Loucy (cell line): Measurements from ENCODE around the gene ZBTB7B.

Experiments
- H2AFZ ChIP-seq: fragments of 200-600 bp; sonication (generic); 2 replicates; pipeline ENCODE4 v1.6.0; 2016; ENCODE audit warnings: antibody characterized with exemption, mild to moderate bottlenecking, low read length, moderate library complexity
- H3F3A ChIP-seq: fragments of 200-600 bp; 2 replicates; pipeline ENCODE4 v1.6.0; 2016; ENCODE audit warnings: antibody characterized with exemption, low read depth, mild to moderate bottlenecking
- H3K27me3 ChIP-seq: fragments of 200-600 bp; sonication (generic); 2 replicates; pipeline ENCODE4 v1.6.1; 2014; ENCODE audit warnings: low read length, mild to moderate bottlenecking; ENCODE audit not compliant: insufficient read depth, poor library complexity, severe bottlenecking
- H3K36me3 ChIP-seq: fragments of 200-600 bp; sonication (generic); 2 replicates; pipeline ENCODE4 v1.6.1; 2016; ENCODE audit warnings: low read length; ENCODE audit not compliant: insufficient read depth
- H3K4me1 ChIP-seq: fragments of 200-600 bp; sonication (generic); 2 replicates; pipeline ENCODE4 v1.5.1; 2014; ENCODE audit warnings: low read length, mild to moderate bottlenecking; ENCODE audit not compliant: insufficient read depth, poor library complexity, severe bottlenecking
- H3K4me2 ChIP-seq: fragments of 200-600 bp; sonication (generic); 2 replicates; pipeline ENCODE4 v1.6.0; 2014; ENCODE audit warnings: antibody characterized with exemption, low read length, low read depth, mild to moderate bottlenecking; ENCODE audit not compliant: poor library complexity, severe bottlenecking
- H3K4me3 ChIP-seq: fragments of 200-600 bp; sonication (generic); 2 replicates; pipeline ENCODE4 v1.5.1; 2014; ENCODE audit warnings: low read length, mild to moderate bottlenecking, mixed read lengths; ENCODE audit not compliant: poor library complexity, severe bottlenecking
- H3K79me2 ChIP-seq: fragments of 200-600 bp; sonication (generic); 2 replicates; pipeline ENCODE4 v1.6.1; 2014; ENCODE audit warnings: low read length; ENCODE audit not compliant: insufficient read depth
- H3K9ac ChIP-seq: fragments of 200-600 bp; sonication (generic); 2 replicates; pipeline ENCODE4 v1.6.0; 2014; ENCODE audit warnings: mild to moderate bottlenecking, low read depth, low read length, moderate library complexity; ENCODE audit not compliant: poor library complexity, severe bottlenecking
- H3K9me2 ChIP-seq: fragments of 200-600 bp; sonication (generic); replicated peaks from 2 replicates; pipeline ENCODE4 v1.6.1; 2016; ENCODE audit warnings: low read depth, low read length, mixed read lengths
- H3K9me3 ChIP-seq: fragments of 200-600 bp; sonication (generic); 2 replicates; pipeline ENCODE4 v1.6.1; 2014; ENCODE audit warnings: mild to moderate bottlenecking, antibody characterized with exemption, low read length, low read depth; ENCODE audit not compliant: insufficient read depth
- H4K20me1 ChIP-seq: fragments of 200-600 bp; sonication (generic); 2 replicates; pipeline ENCODE4 v1.6.0; 2014; ENCODE audit warnings: antibody characterized with exemption, low read length, mild to moderate bottlenecking; ENCODE audit not compliant: insufficient read depth, poor library complexity, severe bottlenecking
- EZH2phosphoT487 ChIP-seq: fragments of 200-600 bp; IDR thresholded peaks from 2 replicates; pipeline ENCODE4 v1.6.1; 2018; ENCODE audit warnings: antibody characterized with exemption, mild to moderate bottlenecking, moderate library complexity, borderline replicate concordance
- TF ChIP-seq, protein P1 (sequence below): fragments of 200-600 bp; sonication (generic); conservative IDR thresholded peaks from 2 replicates; pipeline ENCODE4 v1.5.1; 2014; ENCODE audit warnings: mild to moderate bottlenecking, antibody characterized with exemption, low read length

The ZBTB7B gene

DNA sequence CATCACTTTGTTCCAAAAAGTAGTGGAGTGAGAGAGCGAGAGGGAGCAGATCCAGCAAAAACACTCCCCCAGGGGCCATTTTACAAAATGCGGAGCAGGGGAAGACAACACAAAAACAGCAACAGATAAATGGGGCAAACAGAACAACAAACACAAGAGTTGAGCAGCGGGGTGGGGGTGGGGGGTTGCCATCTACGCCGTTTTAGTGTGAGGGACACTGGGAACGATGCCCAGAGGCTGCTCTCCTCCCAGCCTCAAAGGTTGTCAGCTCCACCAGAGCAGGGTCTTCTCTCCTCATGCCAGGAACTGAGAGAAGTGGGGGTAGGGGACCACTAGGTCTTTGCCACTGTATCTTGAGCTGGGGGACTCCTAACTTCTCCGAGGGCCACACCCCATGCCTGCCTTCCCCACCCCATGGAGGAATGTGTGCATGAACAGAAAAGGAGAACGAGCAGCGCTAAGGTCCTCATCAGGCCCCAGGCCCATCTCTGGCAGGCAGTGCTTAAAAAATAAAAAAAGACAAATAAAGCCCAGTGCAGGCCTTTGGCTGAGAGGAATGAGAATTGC lies 45.4 kb upstream of the ZBTB7B start:
- TF ChIP-seq, protein P1, sequence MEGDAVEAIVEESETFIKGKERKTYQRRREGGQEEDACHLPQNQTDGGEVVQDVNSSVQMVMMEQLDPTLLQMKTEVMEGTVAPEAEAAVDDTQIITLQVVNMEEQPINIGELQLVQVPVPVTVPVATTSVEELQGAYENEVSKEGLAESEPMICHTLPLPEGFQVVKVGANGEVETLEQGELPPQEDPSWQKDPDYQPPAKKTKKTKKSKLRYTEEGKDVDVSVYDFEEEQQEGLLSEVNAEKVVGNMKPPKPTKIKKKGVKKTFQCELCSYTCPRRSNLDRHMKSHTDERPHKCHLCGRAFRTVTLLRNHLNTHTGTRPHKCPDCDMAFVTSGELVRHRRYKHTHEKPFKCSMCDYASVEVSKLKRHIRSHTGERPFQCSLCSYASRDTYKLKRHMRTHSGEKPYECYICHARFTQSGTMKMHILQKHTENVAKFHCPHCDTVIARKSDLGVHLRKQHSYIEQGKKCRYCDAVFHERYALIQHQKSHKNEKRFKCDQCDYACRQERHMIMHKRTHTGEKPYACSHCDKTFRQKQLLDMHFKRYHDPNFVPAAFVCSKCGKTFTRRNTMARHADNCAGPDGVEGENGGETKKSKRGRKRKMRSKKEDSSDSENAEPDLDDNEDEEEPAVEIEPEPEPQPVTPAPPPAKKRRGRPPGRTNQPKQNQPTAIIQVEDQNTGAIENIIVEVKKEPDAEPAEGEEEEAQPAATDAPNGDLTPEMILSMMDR = no peak
- TF ChIP-seq EZH2phosphoT487 = no peak
- H3K4me2 ChIP-seq = peak overlapping the region; percentile 86
- H3K9me2 ChIP-seq = no peaks in the 10 kb centered on the region
- no peaks in the 10 kb centered on the region; the same call in 1 of the 2 replicates for H3K36me3 ChIP-seq
- H3K9me3 ChIP-seq = no peaks in the 10 kb centered on the region
- H3K79me2 ChIP-seq = peaks cover 82% of the 10 kb centered on the region
- H2AFZ ChIP-seq = no peak overlapping the region
- no peak overlapping the region for H3K4me3 ChIP-seq
- peaks cover 61% of the 10 kb centered on the region for H3K4me1 ChIP-seq
- H4K20me1 ChIP-seq = peaks cover 24% of the 10 kb centered on the region
- peak overlapping the region; percentile 84 for H3K9ac ChIP-seq
- H3K27me3 ChIP-seq = no peaks in the 10 kb centered on the region
- peaks cover 10% of the 10 kb centered on the region; the same call in 1 of the 2 replicates for H3F3A ChIP-seq

DNA sequence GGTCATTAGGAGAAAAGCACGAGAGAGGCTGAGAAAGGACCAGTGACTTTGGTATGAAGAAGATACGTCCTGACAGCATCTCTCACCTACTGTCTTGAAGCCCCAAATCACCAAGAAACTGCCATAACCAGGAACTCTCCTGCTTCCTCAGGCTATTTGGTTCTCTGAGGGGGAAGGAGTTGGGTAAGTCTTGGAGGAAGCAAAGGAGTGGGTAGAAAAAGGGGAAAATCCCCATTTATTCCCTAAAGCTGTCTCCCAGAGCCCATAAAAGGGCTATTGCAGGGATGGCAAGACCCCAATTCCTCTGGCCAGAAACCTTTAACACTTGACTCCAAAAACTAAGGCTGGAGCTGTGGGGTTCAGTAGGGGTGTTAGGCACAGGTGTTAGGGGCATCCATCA lies 44.6 kb upstream of the ZBTB7B start:
- Histone ChIP-seq H2AFZ (no peak overlapping the region), H4K20me1 (peaks cover 24% of the 10 kb centered on the region), H3K4me2 (no peak overlapping the region), H3K79me2 (peaks cover 82% of the 10 kb centered on the region), H3K9me3 (no peaks in the 10 kb centered on the region), H3K4me1 (peaks cover 60% of the 10 kb centered on the region), H3K9me2 (no peaks in the 10 kb centered on the region), H3K36me3 (peaks cover 1% of the 10 kb centered on the region; the same call in 1 of the 2 replicates), H3F3A (peaks cover 7% of the 10 kb centered on the region; the same call in 1 of the 2 replicates), H3K4me3 (no peak overlapping the region), H3K9ac (no peak overlapping the region), H3K27me3 (no peaks in the 10 kb centered on the region)
- no peak for TF ChIP-seq EZH2phosphoT487
- TF ChIP-seq, protein P1 = no peak

DNA sequence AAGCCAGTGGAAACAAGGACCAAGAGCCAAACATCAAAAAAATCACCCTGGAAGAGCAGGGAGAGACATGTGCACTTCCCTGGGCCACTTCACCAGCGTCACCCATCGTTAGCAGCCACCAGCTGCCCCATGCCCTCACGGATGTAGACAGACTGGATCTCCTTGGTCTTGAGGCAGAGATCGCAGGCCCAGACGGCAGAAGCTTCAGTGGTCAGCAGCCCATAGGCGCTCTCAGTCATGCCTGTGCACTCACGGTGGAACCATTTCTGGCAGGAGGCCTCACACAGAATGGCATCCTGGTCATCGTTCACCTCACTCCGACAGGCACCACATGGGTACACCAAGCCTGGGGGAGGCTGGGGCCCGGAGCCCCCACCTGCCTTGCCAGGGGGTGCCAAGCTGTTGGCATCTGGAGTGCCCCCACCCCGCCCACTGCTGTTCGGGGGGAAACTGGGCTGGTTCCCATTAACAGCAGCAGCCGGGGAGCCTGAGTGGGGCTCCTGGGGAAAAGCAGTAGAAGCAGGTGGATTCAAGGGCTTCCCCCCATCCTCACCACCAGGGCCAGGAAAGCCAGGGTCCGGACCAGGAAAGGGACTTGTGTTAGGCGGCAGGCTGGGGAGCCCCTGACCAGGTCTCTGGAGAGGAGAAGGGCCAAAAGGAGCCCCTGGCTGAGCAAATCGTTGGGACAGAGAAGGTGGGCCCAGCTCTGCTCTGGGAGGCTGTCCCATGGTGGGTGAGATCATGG lies 43.7 kb upstream of the ZBTB7B start:
- Histone ChIP-seq H3F3A (peaks cover 7% of the 10 kb centered on the region; the same call in 1 of the 2 replicates), H3K4me2 (no peak overlapping the region), H2AFZ (no peak overlapping the region), H3K9me2 (no peaks in the 10 kb centered on the region), H3K9ac (no peak overlapping the region), H3K36me3 (peaks cover 9% of the 10 kb centered on the region; the same call in 1 of the 2 replicates), H3K27me3 (no peaks in the 10 kb centered on the region), H3K9me3 (no peaks in the 10 kb centered on the region), H3K4me3 (no peak overlapping the region), H3K4me1 (peaks cover 52% of the 10 kb centered on the region), H3K79me2 (peaks cover 82% of the 10 kb centered on the region), H4K20me1 (peaks cover 24% of the 10 kb centered on the region)
- TF ChIP-seq EZH2phosphoT487 = no peak
